HG03175 (cell line): Measurements from ENCODE around the gene SERHL2.
"Not testable (repeated sequence)": the region's sequence is repeated elsewhere in the genome, so short reads cannot be mapped to it uniquely, and the experiment has no call there.

Source experiments
- ATAC-seq: cut with Tn5 transposase; IDR thresholded peaks from one replicate; pipeline ENCODE4 v1.9.1; 2021; ENCODE audit warnings: mild to moderate bottlenecking, moderate library complexity; ENCODE audit not compliant: unreplicated experiment

The SERHL2 gene

DNA sequence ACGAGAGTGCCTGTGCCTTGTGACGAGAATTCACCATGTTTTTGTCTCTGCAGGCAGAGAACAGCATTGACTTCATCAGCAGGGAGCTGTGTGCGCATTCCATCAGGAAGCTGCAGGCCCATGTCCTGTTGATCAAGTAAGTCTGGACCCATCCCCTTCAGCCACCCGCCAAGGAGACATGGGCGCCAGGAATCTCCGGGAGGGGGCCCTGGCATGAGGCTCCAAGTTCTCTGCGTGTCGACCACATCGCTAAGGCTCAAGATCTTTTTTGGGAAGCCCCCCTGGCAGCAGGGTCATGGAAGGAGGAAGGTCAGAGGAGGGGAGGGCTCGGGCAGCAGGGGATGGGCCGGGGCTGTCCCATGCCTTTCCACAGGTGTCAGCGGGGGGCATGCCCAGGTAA lies 17.3 kb downstream of the SERHL2 start:
- ATAC-seq: not testable (repeated sequence)

DNA sequence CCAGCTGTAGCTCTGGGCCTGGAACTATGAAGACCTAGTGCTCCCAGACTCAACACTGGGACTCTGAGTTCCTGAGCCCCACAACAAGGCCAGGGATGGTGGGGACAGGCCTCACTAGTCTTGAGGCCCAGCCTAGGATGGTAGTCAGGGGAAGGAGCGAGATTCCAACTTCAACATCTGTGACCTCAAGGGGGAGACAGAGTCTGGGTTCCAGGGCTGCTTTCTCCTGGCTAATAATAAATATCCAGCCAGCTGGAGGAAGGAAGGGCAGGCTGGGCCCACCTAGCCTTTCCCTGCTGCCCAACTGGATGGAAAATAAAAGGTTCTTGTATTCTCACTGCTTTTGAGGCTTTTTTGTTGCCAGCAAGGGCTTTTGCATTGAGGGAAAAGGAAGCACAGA lies 20.3 kb downstream of the SERHL2 start:
- ATAC-seq: not testable (repeated sequence)

DNA sequence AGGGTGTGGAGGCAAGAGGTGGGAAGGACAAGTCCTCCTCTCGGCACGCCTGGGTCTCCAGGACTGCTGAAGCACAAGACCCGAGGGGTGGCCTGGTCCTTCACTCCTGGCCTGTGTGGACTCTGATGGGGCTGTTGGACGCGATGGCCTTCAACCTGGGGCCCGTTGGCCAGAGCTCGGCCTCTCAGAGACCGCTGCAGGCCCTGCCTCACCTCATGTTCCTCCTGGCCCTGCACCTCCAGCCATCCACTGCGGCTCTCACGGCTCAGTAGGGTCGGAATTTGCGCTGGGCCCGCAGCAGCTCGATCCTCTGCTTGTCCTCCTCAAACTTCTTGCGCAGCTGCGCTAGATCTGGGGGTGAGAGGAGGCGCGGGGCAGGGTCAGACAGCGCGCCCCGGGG lies 20.7 kb downstream of the SERHL2 start:
- not testable (repeated sequence) for ATAC-seq

DNA sequence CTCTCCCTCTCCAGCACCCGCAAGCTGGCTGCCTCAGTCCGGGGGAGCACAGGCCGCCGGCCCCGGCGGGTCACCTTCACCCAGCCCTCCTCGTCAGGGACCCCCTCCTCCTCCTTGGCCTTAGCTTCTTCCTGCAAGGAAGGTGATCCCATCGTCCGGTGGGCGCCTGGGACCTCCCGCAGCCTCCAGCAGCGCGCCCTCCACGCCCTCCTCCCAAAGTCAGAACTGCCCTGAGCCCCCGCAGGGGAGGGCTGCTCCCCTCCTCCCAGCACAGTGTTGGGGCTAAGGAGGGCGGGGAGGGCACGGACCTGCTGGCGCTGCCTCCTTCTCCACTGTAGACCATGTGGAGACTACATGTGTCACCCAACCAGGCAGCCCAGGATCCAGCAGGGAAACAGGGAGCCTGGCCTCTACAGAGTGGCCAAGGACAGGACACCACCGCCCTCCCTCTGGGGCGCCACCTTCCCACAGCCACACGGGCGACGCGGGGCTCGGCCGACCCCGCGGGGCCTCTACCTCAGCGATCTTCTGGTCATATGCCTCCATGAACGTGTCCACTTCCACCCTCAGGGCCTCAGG lies 22.3 kb downstream of the SERHL2 start:
- ATAC-seq: not testable (repeated sequence)

DNA sequence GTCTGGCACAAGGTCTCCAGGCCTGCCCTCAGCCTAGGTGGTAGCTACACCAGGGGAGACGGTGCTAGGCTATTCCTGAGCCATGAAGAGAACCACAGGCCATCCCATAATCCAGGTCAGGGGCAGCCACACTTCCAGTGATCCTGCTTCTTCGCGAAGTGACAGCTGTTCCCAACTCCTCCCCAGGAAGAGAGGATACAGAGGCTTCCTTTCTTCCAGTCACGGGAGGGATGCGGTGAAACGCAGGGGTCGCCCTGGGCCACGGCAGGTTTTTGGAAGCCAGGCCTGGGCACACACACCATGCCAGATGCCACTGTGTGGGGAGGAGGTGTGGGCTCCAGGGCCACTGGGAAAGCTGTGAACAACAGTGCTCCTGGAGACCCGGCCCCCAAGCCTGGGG lies 23.4 kb downstream of the SERHL2 start:
- not testable (repeated sequence) for ATAC-seq

DNA sequence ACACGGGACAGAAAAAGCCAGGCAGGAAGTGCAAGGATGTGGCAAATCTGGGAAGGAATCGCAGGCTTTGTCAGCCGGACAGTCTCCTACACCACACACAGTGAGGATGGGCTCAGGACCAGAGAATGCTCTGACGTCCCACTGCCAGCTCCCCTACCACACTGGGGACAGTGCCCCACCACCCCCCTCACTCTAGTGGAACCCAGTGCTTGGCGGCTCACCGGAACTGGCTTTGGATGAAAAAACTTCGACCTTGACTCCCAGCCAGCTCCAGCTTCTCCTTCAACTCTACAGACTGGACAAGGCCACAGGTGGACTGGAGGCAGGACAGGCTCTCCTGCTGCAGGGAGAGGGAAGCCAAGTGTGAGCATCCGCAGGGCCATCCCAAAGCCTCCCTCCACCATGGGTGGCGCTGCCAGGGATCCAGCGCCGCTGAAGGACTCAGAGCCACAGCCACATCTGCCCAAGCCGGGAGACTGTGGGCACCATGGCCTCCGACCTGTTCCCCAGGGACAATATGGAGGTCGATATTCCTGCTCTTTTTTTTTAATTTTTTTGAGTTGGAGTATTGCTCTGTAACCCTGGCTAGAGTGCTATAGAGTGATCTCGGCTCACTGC lies 24.0 kb downstream of the SERHL2 start:
- ATAC-seq: no peak

DNA sequence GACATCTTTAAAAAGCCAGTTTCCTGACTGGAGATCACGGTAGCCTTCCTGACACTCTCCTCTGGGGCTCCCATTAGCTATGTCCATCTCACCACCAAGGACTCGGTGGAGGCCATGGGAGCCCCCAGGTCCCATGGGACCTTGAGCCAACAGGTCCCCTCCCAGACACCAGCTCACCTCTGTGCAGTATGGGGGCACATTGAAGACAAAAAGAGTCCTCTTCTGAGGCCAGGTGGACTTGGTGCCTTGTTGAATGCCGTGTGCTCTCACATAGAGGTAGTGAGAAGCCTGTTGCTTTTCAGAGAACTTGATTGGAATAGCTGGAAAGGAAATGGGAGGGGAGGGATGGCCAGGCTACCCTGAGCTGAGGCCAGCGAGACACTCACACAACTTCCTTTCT lies 26.3 kb downstream of the SERHL2 start:
- not testable (repeated sequence) for ATAC-seq

DNA sequence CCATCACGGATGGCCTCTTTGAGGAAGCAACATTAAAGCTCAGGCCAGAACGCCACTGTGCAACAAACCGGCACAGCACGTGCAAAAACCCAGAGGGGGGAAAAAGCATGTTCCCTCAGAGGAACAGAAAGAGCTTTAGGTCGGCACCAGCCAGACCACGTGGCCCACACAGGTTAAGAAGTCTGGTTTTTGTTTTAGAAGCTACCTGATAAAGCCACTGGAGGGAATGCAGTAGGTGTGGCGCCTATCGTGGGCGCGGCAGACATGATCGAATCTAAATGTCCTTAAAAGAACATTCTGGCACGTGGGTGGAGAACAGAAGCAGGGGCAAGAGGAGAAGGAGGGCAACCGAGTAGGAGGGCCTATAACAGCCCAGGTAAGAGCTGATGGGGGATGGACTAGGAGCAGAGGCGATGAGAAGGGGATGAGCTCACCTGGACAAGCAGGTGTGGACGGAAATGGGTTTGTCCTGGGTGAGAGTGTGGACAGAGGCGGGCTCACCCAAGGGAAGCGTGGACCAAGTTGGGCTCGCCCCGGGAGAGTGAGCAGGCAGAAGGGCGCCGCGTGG lies 27.5 kb downstream of the SERHL2 start:
- ATAC-seq: peak; percentile 12

DNA sequence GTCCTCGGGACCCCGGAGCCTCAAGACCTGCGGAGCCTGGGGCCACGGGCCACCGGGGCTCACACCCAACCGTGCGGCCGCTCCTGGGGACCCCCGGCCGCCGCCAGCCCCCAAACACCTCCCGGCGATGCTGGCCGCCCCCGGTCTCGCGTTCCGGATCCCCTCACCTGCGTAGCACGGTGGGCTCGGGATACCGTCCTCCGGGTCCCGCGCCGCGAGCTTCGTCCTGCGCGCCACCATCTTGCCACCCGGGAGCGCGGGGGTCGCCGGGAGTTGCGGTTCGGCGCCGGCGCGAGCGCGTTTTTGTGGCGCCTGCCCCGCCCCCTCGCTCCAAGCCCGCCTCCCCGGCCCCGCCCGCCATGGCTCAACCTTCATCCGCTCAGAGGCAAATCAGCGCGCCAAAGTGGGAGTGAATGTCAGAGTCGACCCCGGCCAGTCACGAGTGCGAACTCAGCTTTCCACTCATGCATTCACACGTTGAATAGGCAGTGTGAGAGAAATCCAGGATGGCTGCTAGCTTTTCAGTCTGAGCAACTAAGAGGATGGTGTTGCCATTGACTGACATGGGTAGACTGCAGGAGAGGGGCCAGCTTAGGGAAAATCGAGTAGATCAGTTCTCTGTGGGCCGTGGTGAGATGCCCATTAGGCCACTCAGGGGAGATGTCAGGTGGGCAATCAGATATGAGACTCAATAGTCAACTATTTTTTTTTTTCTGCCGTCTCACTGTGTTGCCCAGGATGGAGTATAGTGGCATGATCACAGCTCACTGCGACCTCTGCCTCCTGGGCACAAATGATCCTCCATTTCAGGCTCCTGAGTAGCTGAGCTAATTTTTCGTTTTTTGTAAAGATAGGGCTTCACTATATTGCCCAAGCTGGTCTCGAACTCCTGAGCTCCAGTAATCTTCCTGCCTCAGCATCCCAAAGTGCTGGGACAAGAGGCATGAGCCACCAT lies 28.3 kb downstream of the SERHL2 start:
- peak; percentile 69 for ATAC-seq

DNA sequence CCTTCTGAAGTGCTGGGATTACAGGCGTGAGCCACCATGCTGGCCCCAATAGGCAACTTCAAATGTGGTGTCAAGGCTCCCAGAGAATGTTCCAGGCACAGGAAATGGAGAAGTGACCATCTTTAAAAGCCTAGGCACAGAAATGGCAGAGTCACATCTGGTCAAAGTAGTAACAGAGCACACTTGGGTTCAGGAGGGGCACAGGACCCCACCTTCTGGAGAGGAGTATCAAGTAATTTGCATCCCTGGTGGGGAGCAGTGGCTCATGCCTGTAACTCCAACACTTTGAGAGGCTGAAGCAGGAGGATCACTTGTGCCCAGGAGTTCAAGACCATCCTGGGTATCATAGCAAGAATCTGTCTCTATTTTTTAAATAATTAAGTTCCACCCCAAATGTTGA lies 29.2 kb downstream of the SERHL2 start:
- ATAC-seq: no peak

DNA sequence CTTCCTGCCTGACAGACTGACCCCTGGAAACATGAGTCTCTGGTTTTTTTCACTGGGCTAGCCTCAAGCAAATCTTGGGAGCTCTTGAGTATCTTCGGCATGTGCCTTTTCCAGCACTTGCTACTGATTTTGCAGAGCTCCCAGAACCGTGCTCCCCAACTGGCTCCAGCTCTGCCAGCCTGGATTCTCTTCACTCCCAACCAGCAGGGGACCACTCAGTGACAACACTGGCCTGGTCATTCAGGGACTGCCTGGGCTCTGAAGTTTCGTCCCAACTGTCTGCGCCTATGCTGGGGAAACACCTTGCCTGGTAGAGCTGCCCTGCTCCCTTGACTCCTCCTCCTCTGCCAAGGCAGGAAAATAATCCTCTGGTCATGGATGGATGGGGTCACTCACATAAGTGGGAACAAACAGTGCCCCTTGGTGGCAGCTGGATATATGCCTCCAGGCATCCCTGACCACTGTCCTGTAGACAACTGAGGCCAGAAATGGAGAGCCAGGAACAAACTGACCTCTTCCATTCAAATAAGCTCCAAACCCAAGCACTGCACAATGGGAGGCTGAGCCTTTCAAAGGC lies 30.7 kb downstream of the SERHL2 start:
- no peak for ATAC-seq

DNA sequence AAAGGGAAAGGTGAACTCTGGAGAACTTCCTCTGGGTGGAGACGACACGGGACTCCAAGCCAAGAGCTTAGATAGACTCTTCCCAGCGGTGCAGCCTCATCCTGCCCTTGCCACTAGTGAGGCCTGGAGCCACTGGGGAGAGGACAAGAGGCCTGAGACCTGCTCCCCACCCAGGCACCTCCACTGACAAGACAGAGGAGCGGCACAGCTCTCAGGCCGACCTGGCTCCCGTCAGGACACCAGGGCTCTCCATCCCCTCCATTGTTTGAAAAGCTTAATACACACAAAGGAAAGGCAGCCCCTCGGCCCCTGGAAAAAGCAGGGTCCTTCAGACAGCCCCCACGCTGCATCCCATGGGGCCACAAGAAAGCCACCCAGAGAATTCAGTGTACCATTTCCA lies 31.3 kb downstream of the SERHL2 start:
- no peak for ATAC-seq

DNA sequence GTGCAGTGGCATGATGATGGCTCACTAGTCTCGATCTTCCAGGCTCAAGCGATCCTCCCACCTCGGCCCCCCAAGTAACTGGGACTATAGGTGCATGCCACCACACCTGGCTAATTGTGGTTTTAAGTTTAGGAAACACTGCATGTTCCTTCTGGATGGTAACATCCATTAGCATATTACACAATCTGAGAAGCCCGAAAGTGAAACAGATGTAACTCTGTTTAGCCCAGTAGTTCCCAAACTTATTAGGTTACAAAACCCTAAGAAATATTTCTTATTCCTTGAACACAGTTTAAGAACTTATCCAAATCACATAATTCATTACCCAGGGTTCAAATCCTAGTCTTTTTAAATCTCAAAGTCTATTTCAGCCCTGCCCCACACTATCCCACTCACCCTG lies 32.6 kb downstream of the SERHL2 start:
- no peak for ATAC-seq

DNA sequence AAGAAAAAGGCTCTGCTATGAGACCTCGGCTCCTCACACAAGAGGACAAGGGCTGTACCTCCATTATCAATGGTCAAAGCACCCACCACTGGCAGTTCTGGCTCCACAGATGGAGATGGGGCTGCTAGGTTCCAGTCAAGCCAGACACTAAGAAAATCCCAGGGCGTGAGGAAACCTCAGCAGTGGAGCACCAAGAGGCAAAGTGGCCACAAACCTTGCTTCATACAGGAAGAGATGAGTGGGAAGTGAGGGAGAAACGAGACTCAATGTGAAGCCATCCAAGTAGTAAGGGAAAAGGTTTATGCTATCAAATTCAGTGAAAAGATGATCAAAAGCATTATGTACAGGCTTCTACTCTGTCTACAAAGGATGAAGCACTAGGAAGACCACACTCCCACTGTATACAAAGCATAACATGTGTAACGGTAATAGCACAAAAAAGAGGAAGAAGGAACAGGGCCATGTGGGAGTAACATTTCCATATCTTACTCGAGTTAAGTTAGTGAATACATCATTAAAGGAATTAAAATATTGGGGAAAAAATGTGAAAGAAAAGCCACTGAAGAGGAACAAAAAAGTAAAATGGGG lies 33.9 kb downstream of the SERHL2 start:
- ATAC-seq: no peak

DNA sequence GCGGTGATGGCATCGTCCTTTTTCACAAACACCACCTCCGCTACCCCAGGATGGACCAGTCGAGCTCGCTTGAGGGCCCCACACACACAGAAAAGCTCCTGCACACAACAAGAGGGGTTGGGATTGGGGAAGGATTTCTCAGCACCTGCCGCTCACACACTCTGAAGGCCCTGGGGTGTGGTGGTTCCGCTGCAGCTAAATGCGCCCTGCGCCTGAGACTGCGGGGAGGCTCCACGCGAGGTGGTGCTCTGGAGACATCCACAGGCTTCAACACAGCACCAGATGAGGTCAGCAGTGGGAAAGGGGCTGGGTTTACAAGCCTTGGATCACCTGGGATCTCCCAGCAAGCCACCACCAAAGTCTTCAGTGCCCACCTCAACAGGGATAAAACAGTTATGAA lies 38.2 kb downstream of the SERHL2 start:
- no peak for ATAC-seq

DNA sequence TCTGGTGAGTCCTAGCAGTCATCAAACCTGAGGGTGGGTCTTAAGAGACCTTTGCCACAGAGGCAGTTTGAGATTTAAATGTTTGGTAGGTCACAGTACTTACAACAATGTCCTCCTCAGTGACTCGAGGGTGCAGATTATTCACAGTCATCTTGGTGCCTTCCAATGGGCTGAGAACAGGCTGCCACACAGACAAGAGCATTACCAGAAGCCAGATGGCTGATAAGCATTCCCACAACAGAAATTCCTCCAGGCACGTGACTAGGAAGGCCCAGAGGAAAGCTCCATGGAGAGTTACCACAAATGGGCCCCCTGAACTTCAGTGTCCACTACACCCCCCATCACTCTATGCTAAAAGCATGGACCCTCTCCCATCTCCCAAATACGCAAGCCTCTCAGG lies 41.7 kb downstream of the SERHL2 start:
- no peak for ATAC-seq

DNA sequence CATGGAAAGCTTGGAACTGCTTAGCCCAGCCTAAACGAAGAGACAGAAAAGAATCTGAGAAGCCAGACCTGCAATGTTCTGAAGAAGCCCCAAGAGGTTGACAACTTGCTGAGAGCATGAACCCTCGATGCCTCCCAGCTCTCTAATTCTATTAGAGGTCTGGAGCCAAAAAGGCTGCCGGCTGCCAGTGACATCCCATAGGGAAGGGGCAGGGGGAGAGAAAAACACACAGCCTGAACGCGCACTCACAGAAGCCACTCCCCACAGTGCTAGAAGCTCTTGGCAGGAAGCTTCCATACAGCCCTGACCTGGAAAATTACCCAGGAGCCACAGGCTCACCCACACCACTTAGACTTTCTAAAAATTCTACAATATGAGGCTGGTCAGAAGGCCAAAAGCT lies 42.6 kb downstream of the SERHL2 start:
- ATAC-seq: no peak

DNA sequence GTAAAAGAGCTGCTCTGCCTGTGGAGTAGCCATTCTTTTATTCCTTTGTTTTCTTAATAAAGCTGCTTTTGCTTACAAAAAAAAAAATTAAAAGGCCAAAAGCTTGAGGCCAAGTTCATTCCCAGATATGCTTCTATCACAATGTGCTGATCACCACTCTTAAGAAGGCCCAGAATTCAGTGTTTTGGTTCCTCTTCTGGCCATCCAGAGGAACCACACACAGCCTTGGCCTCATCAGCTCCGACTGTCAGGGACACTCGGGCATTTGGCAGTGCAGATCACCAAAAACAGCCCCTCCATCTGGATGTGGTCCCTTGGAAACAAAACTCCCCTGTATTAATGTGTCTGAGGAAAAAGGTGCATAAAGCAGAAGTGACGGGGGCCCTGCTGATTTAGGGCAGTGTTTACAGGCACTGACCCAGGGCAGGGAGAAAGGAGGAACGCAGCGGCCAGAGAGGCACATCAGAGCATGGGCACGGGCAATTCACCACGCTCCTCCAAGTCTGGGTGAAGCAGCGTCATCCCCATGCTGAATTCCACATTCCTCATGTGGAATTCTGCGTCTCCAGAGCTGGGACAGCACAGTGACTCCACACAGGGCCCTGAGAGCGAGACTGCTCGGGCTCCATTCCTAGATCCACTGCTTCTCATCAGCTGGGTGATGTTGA lies 43.2 kb downstream of the SERHL2 start:
- ATAC-seq: no peak

DNA sequence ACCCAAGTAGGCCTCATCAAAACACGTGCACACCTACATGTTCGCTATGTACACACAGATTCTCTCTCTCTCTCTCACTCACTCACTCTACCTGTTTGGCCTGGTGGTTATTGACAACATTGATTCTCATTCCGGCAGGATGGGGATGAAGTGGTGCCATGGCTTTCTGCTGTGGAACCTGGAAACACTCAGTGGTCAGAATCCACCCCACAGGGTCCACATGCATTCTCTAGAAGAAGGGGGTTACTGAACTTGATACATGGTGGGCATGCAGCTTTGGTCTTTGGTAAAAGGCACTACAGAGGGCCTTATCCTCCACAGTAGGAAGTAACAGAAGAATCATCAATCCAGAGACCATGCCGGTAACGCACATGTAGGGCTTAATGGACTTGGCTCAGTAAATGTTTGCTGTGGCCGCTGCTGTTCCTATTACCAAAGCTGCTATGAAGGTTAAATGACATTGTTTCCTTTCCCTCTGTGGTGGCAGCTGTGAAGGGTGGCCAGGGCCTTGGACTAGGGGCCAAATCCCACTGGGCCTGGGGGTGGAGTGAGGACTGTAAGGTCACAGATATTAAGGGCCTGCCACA lies 48.2 kb downstream of the SERHL2 start:
- ATAC-seq: no peak

DNA sequence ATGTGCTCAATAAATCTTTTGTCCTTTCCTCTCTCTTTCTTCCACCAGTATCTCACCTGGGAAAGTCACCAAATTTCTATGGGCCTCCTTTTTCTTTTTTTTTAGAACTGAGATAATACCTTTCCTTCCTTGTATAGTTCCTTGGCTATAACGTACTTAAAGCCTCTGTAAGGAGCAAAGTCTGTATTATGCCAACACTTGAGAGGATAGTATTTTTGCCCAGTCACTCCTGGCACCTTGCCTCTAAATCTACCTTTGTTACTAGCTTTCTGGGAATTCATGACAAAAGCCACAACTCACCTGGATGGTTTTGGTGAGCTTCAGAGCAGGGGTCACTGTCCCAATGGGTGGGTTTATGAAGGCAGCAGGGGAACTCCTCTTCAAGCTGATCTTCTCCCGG lies 48.7 kb downstream of the SERHL2 start:
- no peak for ATAC-seq
